ENCODE measurements around the gene SARM1. TPM values are rescaled to one million over a fixed set of nuclear protein-coding genes. Genes with fewer than 3 reads are reported as not detected.
A peak's percentile ranks its signal among the peaks of the same experiment; 100 is the strongest.

Gene SARM1
- total and polyA plus RNA-seq, 9 of the 15 experiments (the other 6 are each of a cell fraction or from before 2014, with no cell fraction given), result 0.04 to 0.55 (median 0.11) TPM; not detected in 2

DNA sequence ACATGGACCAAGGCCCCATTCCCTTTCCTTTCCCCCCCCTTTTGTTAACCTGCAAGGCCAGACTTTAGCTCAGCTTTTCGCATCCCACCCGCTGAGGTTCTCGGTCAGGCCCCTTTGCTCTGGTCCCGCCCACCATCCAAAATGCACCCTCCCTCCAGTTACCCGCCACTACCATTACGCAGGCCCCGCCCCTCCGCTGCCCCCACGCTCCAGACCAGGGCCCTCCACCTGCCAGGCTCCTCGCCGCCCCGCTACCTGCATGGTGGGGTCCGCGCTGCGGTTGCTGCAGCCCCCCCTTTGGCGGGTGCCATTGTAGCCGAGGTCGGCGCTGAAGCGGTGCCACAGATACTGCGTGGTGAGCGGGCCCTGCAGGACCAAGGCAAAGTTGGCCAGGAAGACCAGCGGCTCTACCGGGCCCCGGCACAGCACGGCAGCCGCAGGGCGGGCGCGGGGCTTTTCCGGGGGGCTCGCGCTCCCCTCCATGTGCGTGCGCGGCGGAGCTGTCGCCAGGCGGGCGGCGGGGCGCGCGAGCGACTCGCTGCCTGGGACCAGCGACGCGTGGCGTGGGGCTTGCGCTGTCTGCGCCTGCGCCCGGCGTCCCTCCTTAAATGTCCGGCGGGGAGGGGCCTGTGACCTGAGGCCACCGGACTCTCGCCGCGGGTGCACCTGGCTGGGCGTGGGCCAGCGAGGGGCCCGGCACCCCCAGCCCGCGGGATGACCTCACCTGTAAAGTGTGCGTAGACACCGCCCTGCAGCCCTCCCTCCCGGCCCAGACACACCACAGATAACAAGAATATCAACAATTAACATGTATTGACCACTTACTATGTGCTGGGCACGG is 34.4 kb downstream of the SARM1 start, which contains the start of gene SLC46A1 (continued):
- TF ChIP-seq, protein P1, sequence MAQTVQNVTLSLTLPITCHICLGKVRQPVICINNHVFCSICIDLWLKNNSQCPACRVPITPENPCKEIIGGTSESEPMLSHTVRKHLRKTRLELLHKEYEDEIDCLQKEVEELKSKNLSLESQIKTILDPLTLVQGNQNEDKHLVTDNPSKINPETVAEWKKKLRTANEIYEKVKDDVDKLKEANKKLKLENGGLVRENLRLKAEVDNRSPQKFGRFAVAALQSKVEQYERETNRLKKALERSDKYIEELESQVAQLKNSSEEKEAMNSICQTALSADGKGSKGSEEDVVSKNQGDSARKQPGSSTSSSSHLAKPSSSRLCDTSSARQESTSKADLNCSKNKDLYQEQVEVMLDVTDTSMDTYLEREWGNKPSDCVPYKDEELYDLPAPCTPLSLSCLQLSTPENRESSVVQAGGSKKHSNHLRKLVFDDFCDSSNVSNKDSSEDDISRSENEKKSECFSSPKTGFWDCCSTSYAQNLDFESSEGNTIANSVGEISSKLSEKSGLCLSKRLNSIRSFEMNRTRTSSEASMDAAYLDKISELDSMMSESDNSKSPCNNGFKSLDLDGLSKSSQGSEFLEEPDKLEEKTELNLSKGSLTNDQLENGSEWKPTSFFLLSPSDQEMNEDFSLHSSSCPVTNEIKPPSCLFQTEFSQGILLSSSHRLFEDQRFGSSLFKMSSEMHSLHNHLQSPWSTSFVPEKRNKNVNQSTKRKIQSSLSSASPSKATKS (CRISPR knock-in tag; IDR thresholded peaks at IDR 0.05), result no peak
- TF ChIP-seq, protein P2, sequence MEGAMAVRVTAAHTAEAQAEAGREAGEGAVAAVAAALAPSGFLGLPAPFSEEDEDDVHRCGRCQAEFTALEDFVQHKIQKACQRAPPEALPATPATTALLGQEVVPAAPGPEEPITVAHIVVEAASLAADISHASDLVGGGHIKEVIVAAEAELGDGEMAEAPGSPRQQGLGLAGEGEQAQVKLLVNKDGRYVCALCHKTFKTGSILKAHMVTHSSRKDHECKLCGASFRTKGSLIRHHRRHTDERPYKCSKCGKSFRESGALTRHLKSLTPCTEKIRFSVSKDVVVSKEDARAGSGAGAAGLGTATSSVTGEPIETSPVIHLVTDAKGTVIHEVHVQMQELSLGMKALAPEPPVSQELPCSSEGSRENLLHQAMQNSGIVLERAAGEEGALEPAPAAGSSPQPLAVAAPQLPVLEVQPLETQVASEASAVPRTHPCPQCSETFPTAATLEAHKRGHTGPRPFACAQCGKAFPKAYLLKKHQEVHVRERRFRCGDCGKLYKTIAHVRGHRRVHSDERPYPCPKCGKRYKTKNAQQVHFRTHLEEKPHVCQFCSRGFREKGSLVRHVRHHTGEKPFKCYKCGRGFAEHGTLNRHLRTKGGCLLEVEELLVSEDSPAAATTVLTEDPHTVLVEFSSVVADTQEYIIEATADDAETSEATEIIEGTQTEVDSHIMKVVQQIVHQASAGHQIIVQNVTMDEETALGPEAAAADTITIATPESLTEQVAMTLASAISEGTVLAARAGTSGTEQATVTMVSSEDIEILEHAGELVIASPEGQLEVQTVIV (CRISPR knock-in tag; IDR thresholded peaks at IDR 0.05; ENCODE audit: borderline replicate concordance), result no peak
- no peak for TF ChIP-seq FOSL1 (tag; conservative IDR thresholded peaks at IDR 0.05)

DNA sequence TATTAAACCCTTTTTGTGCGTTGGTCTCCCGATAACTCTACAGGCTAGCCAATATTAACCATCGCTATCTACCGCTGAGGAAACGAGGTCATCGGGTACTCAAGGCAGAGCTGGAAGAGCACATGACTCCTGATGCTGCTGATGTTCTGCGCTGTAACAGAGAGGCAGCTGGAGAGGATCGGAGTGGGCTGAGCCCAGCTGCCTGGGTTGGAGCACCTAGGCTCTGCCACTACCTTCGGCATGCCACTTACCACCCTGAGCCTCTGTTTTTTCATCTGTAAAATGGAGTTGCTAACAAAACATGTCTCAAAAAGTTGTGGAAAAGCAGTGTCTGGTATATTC is 35.0 kb downstream of the SARM1 start:
- peaks cover 0 to 3% of the 10 kb centered on the region in 2 experiments; a peak in 1 of 5 replicates for H3K27me3 ChIP-seq (ENCODE audit: control insufficient read depth in 2 of 2, insufficient read depth in 2 of 2, low read length in 2 of 2)
- H3K9me1 ChIP-seq (ENCODE audit: control insufficient read depth, insufficient read depth, low read length), result peaks cover 3% of the 10 kb centered on the region
- no peaks in the 10 kb centered on the region for H4K20me1 ChIP-seq (replicated peaks; ENCODE audit: control insufficient read depth, insufficient read depth, low read length)
- peaks cover 8 to 21% of the 10 kb centered on the region in 2 experiments; a peak in 3 of 5 replicates for H3K4me1 ChIP-seq (replicated peaks in 1 of 2; ENCODE audit: control insufficient read depth in 2 of 2, insufficient read depth in 2 of 2, low read length in 2 of 2)
- ATAC-seq (peak; percentile 14), DNase-seq (ENCODE audit: extremely low read depth in 1 of 4, low spot score in 3 of 4) (peak in 1 of 4 experiments; percentile 18), FAIRE-seq (peak; percentile 81)
- peaks cover 14% of the 10 kb centered on the region; the same call in 1 of the 3 replicates for H3K36me3 ChIP-seq (ENCODE audit: control insufficient read depth, insufficient read depth, low read length)
- peak overlapping the region; percentile 62 to 94; a peak in 3 of 4 replicates for H3K9ac ChIP-seq (ENCODE audit: insufficient read depth in 1 of 2, low read depth in 2 of 2, low read length in 2 of 2)
- ChIA-PET CTCF (ENCODE audit: low intra/inter-chr PET ratio) (no interaction called here), POLR2A (interaction anchor here (0.7 to 1.2 kb wide), 2 partner anchors 58 to 186 kb away, joined by 3 to 4 read pairs; no protein-coding TSS in a partner anchor)
- intact Hi-C loops (cut with micrococcal nuclease), result no loop called here
- H3K4me3 ChIP-seq, result peak overlapping the region; percentile 66
- in situ Hi-C loops (cut with MboI), result no loop called here
- BruUV-seq (replicated peaks), result no TSS peak
- H3K9me3 ChIP-seq (replicated peaks; ENCODE audit: control insufficient read depth, insufficient read depth, low read depth, low read length), result no peaks in the 10 kb centered on the region
- H3K27ac ChIP-seq (ENCODE audit: extremely low read depth, low read depth, low read length), result no peak overlapping the region
- H3K79me2 ChIP-seq (ENCODE audit: control insufficient read depth, insufficient read depth, low read length), result peaks cover 2% of the 10 kb centered on the region; the same call in 1 of the 3 replicates
- H2AFZ ChIP-seq (ENCODE audit: low read depth, low read length), result peak overlapping the region; percentile 97
- WGBS (ENCODE audit: insufficient coverage, low coverage, missing lambda C conversion rate), result 25% methylated on average over 9 of the region's 9 CpGs
- peak overlapping the region; percentile 77 for H3K4me2 ChIP-seq (ENCODE audit: insufficient read depth, low read length)
- TF ChIP-seq, protein P3, sequence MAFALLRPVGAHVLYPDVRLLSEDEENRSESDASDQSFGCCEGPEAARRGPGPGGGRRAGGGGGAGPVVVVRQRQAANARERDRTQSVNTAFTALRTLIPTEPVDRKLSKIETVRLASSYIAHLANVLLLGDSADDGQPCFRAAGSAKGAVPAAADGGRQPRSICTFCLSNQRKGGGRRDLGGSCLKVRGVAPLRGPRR (CRISPR knock-in tag; IDR thresholded peaks at IDR 0.05), result no peak
- TF ChIP-seq, protein P4, sequence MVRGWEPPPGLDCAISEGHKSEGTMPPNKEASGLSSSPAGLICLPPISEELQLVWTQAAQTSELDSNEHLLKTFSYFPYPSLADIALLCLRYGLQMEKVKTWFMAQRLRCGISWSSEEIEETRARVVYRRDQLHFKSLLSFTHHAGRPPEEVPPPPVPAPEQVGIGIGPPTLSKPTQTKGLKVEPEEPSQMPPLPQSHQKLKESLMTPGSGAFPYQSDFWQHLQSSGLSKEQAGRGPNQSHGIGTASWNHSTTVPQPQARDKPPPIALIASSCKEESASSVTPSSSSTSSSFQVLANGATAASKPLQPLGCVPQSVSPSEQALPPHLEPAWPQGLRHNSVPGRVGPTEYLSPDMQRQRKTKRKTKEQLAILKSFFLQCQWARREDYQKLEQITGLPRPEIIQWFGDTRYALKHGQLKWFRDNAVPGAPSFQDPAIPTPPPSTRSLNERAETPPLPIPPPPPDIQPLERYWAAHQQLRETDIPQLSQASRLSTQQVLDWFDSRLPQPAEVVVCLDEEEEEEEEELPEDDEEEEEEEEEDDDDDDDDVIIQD (CRISPR knock-in tag; IDR thresholded peaks at IDR 0.05), result no peak
- TF ChIP-seq RHOXF2B (CRISPR knock-in tag; conservative IDR thresholded peaks at IDR 0.05), result no peak
- TF ChIP-seq KDM5B (IDR thresholded peaks at IDR 0.05; ENCODE audit: insufficient replicate concordance, low read depth, low read length), result no peak
- no peak for TF ChIP-seq ZNF41 (CRISPR knock-in tag; conservative IDR thresholded peaks at IDR 0.05)
- no peak for TF ChIP-seq SPI1 (IDR thresholded peaks at IDR 0.05; ENCODE audit: borderline replicate concordance, low read depth, low read length)
- TF ChIP-seq, protein P5, sequence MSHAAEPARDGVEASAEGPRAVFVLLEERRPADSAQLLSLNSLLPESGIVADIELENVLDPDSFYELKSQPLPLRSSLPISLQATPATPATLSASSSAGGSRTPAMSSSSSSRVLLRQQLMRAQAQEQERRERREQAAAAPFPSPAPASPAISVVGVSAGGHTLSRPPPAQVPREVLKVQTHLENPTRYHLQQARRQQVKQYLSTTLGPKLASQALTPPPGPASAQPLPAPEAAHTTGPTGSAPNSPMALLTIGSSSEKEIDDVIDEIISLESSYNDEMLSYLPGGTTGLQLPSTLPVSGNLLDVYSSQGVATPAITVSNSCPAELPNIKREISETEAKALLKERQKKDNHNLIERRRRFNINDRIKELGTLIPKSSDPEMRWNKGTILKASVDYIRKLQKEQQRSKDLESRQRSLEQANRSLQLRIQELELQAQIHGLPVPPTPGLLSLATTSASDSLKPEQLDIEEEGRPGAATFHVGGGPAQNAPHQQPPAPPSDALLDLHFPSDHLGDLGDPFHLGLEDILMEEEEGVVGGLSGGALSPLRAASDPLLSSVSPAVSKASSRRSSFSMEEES (CRISPR knock-in tag; IDR thresholded peaks at IDR 0.05), result no peak

Measured in K562 (cell line).